Ishikawa (cell line): ENCODE data around the gene SERPINA3.

Experiments
- CEBPB ChIP-seq: IDR thresholded peaks from 2 replicates; pipeline ENCODE4 v1.6.1; 2012
- CREB1 ChIP-seq: IDR thresholded peaks from 2 replicates; pipeline ENCODE4 v1.6.1; 2012; ENCODE audit warnings: low read depth
- EGR1 ChIP-seq: IDR thresholded peaks from 2 replicates; pipeline ENCODE4 v1.6.1; 2012
- EP300 ChIP-seq: IDR thresholded peaks from 2 replicates; pipeline ENCODE4 v1.6.1; 2012; ENCODE audit warnings: borderline replicate concordance
- FOXM1 ChIP-seq: IDR thresholded peaks from 2 replicates; pipeline ENCODE4 v1.6.1; 2012; ENCODE audit warnings: low read depth, borderline replicate concordance
- MAX ChIP-seq: IDR thresholded peaks from 2 replicates; pipeline ENCODE4 v1.6.1; 2012
- NFIC ChIP-seq: IDR thresholded peaks from 2 replicates; pipeline ENCODE4 v1.6.1; 2012
- RAD21 ChIP-seq: IDR thresholded peaks from 2 replicates; pipeline ENCODE4 v1.6.1; 2012; ENCODE audit warnings: low read depth
- REST ChIP-seq: IDR thresholded peaks from 2 replicates; pipeline ENCODE4 v1.6.1; 2012; ENCODE audit warnings: low read depth, mild to moderate bottlenecking
- TAF1 ChIP-seq: IDR thresholded peaks from 2 replicates; pipeline ENCODE4 v1.6.1; 2012; ENCODE audit warnings: low read depth, mild to moderate bottlenecking
- TCF12 ChIP-seq: IDR thresholded peaks from 2 replicates; pipeline ENCODE4 v1.6.1; 2012; ENCODE audit warnings: low read depth
- TEAD4 ChIP-seq: IDR thresholded peaks from 2 replicates; pipeline ENCODE4 v1.6.1; 2012
- USF1 ChIP-seq: IDR thresholded peaks from 2 replicates; pipeline ENCODE4 v1.6.1; 2012
- YY1 ChIP-seq: IDR thresholded peaks from 2 replicates; pipeline ENCODE4 v1.6.1; 2012; ENCODE audit warnings: low read depth
- ZBTB7A ChIP-seq: IDR thresholded peaks from 2 replicates; pipeline ENCODE4 v1.6.1; 2012; ENCODE audit warnings: low read depth

Gene SERPINA3

GRCh38 chr14:94598506-94598815, 13.7 kb upstream of the SERPINA3 start:
- TF ChIP-seq EP300 = no peak
- TF ChIP-seq ZBTB7A = no peak
- TF ChIP-seq FOXM1 = no peak
- no peak for TF ChIP-seq RAD21
- TF ChIP-seq YY1 = no peak
- no peak for TF ChIP-seq REST
- TF ChIP-seq TAF1 = no peak
- TF ChIP-seq USF1 = no peak
- no peak for TF ChIP-seq TEAD4
- TF ChIP-seq CREB1 = no peak
- no peak for TF ChIP-seq EGR1
- no peak for TF ChIP-seq NFIC
- TF ChIP-seq TCF12 = no peak
- TF ChIP-seq CEBPB = no peak
- TF ChIP-seq MAX = no peak

GRCh38 chr14:94598816-94599655, 13.2 kb upstream of the SERPINA3 start:
- TF ChIP-seq TEAD4 = no peak
- TF ChIP-seq USF1 = no peak
- no peak for TF ChIP-seq RAD21
- no peak for TF ChIP-seq REST
- peak; percentile 67 for TF ChIP-seq CEBPB
- TF ChIP-seq CREB1 = no peak
- no peak for TF ChIP-seq EGR1

- no peak for TF ChIP-seq EGR1
Observed at GRCh38 chr14:94599656-94600004, 12.6 kb upstream of the SERPINA3 start.

GRCh38 chr14:94600148-94600545, 12.0 kb upstream of the SERPINA3 start:
- TF ChIP-seq CEBPB (no peak), TAF1 (no peak), ZBTB7A (no peak), EGR1 (no peak), TCF12 (no peak)

GRCh38 chr14:94601884-94602391, 10.3 kb upstream of the SERPINA3 start:
- TF ChIP-seq EGR1 (no peak), CEBPB (no peak), TCF12 (no peak), EP300 (no peak), ZBTB7A (no peak), USF1 (no peak), CREB1 (no peak), TAF1 (no peak), RAD21 (no peak), TEAD4 (no peak), MAX (no peak), NFIC (no peak), FOXM1 (no peak), YY1 (no peak), REST (no peak)
